IMR-90 (cell line): ENCODE measurements around the gene SIGLECL1. TPM values are rescaled to one million over a fixed set of nuclear protein-coding genes. Genes with fewer than 3 reads are reported as not detected.

Experiments
- ATAC-seq: fragments of 200-7000 bp; cut with Tn5 transposase; 2 replicates; pipeline ENCODE4 v1.9.1; 2020; ENCODE audit warnings: low read depth, mild to moderate bottlenecking, moderate library complexity
- BruUV-seq: library from RNA; stranded (reverse); fragments of 400-500 nt; replicated peaks from 2 replicates; lab custom pipeline; 2021; lab: Mats Ljungman, UMichigan
- CTCF ChIA-PET: fragments of 300-600 bp; formaldehyde crosslinking; extraction: SDS; loops from one replicate; lab custom pipeline; 2021; ENCODE audit warnings: antibody characterized with exemption; lab: Yijun Ruan, JAX
- POLR2A ChIA-PET: fragments of 300-600 bp; sonication (Branson Sonifier 250); formaldehyde crosslinking; loops from one replicate; lab custom pipeline; 2022; ENCODE audit warnings: antibody characterized with exemption; ENCODE audit not compliant: unreplicated experiment; lab: Charles Lee
- DNase-seq: peaks from one replicate; pipeline ENCODE4 v3.0.0; 2013
- H2AFZ ChIP-seq: replicated peaks from 2 replicates; pipeline ENCODE3; 2013; ENCODE audit warnings: low read length, mild to moderate bottlenecking; ENCODE audit not compliant: poor library complexity
- H2AK5ac ChIP-seq: 2 replicates; pipeline ENCODE4 v1.6.1; 2013; ENCODE audit warnings: low read depth, low read length, inconsistent platforms
- H2AK9ac ChIP-seq: replicated peaks from 2 replicates; pipeline ENCODE3; 2013; ENCODE audit warnings: mild to moderate bottlenecking, low read depth, low read length, moderate library complexity; ENCODE audit not compliant: poor library complexity
- H2BK120ac ChIP-seq: 2 replicates; pipeline ENCODE4 v1.6.1; 2013; ENCODE audit warnings: low read depth, low read length, inconsistent platforms
- H2BK15ac ChIP-seq: 3 replicates; pipeline ENCODE4 v1.6.1; 2013; ENCODE audit warnings: low read depth, low read length, inconsistent platforms
- H2BK20ac ChIP-seq: 2 replicates; pipeline ENCODE4 v1.6.1; 2013; ENCODE audit warnings: low read depth, mild to moderate bottlenecking, inconsistent platforms, low read length, moderate library complexity
- H2BK5ac ChIP-seq: 2 replicates; pipeline ENCODE4 v1.6.1; 2013; ENCODE audit warnings: mild to moderate bottlenecking, low read depth, low read length, inconsistent platforms; ENCODE audit not compliant: poor library complexity, severe bottlenecking
- H3K14ac ChIP-seq: replicated peaks from 2 replicates; pipeline ENCODE4 v1.6.1; 2013; ENCODE audit warnings: low read depth, low read length, inconsistent platforms
- H3K18ac ChIP-seq: 2 replicates; pipeline ENCODE4 v1.6.1; 2013; ENCODE audit warnings: low read depth, low read length, control low read depth
- H3K23ac ChIP-seq: 2 replicates; pipeline ENCODE4 v1.6.1; 2013; ENCODE audit warnings: low read depth, low read length, inconsistent platforms
- H3K27ac ChIP-seq: 2 replicates; pipeline ENCODE4 v1.5.1; 2013; ENCODE audit warnings: mild to moderate bottlenecking, control low read depth, low read length; ENCODE audit not compliant: insufficient read depth
- H3K27me3 ChIP-seq: 2 replicates; pipeline ENCODE4 v1.6.1; 2013; ENCODE audit warnings: low read length; ENCODE audit not compliant: control insufficient read depth, insufficient read depth
- H3K36me3 ChIP-seq: 2 replicates; pipeline ENCODE4 v1.6.1; 2013; ENCODE audit warnings: low read length, mixed read lengths; ENCODE audit not compliant: control insufficient read depth, insufficient read depth
- H3K4ac ChIP-seq: 2 replicates; pipeline ENCODE4 v1.6.1; 2013; ENCODE audit warnings: low read depth, low read length, inconsistent platforms
- H3K4me1 ChIP-seq: 2 replicates; pipeline ENCODE4 v1.6.1; 2013; ENCODE audit warnings: low read length, mixed read lengths; ENCODE audit not compliant: control insufficient read depth, insufficient read depth
- H3K4me2 ChIP-seq: 2 replicates; pipeline ENCODE4 v1.6.1; 2013; ENCODE audit warnings: low read depth, mild to moderate bottlenecking, control low read depth, low read length, moderate library complexity
- H3K4me3 ChIP-seq: 2 replicates; pipeline ENCODE4 v1.5.1; 2013; ENCODE audit warnings: low read depth, mild to moderate bottlenecking, control low read depth, low read length, moderate library complexity; ENCODE audit not compliant: insufficient read depth
- H3K56ac ChIP-seq: 2 replicates; pipeline ENCODE4 v1.6.1; 2013; ENCODE audit warnings: low read length, inconsistent platforms; ENCODE audit not compliant: insufficient read depth; ENCODE audit errors: extremely low read depth
- H3K79me1 ChIP-seq, 2 experiments: 2 replicates each; pipeline ENCODE4 v1.6.1; 2013; ENCODE audit warnings: low read length in 2 of 2, inconsistent platforms in 1 of 2, low read depth in 1 of 2
- H3K9ac ChIP-seq: 2 replicates; pipeline ENCODE4 v1.6.1; 2013; ENCODE audit warnings: low read depth, low read length, control low read depth
- H3K9me1 ChIP-seq: 2 replicates; pipeline ENCODE4 v1.6.1; 2013; ENCODE audit warnings: low read length, inconsistent platforms; ENCODE audit not compliant: insufficient read depth
- H3K9me3 ChIP-seq: 2 replicates; pipeline ENCODE4 v1.6.1; 2013; ENCODE audit warnings: low read length; ENCODE audit not compliant: control insufficient read depth, insufficient read depth
- H4K20me1 ChIP-seq: 2 replicates; pipeline ENCODE4 v1.6.1; 2013; ENCODE audit warnings: low read length, inconsistent platforms; ENCODE audit not compliant: insufficient read depth
- H4K5ac ChIP-seq: 2 replicates; pipeline ENCODE4 v1.6.1; 2013; ENCODE audit warnings: mild to moderate bottlenecking, low read depth, low read length, control low read depth
- H4K8ac ChIP-seq, 2 experiments: 2 replicates each; pipeline ENCODE4 v1.6.1; 2013; ENCODE audit warnings: low read depth in 2 of 2, low read length in 2 of 2, control low read depth in 1 of 2, inconsistent platforms in 1 of 2
- H4K91ac ChIP-seq: 2 replicates; pipeline ENCODE4 v1.6.1; 2013; ENCODE audit warnings: low read depth, low read length, inconsistent platforms; ENCODE audit not compliant: insufficient read depth
- BHLHE40 ChIP-seq: fragments of 150-350 bp; IDR thresholded peaks from 2 replicates; pipeline ENCODE4 v1.6.1; 2016; ENCODE audit warnings: mild to moderate bottlenecking, low read depth, low read length
- CEBPB ChIP-seq: IDR thresholded peaks from 2 replicates; pipeline ENCODE4 v1.6.1; 2012; ENCODE audit warnings: low read depth, low read length, improper control_type of control experiment
- RAD21 ChIP-seq: IDR thresholded peaks from 2 replicates; pipeline ENCODE4 v1.6.1; 2012; ENCODE audit warnings: low read length, improper control_type of control experiment
- WGBS, 2 experiments: methylation state at CpG; one replicate each; pipeline versions ENCODE4 v1.1.5 to v1.1.7; 2013; ENCODE audit warnings: missing lambda C conversion rate in 2 of 2; ENCODE audit not compliant: insufficient read length in 1 of 2; ENCODE audit errors: extremely low coverage in 2 of 2; 5-methylcytosine and 5-hydroxymethylcytosine counted together
- dilution Hi-C: fragments of 300-500 bp; cut with HindIII; formaldehyde crosslinking; loops from one replicate; pipeline ENCODE4 v1.14.3; 2018; ENCODE audit warnings: low sequenced_read_pairs; ENCODE audit not compliant: unreplicated experiment
- in situ Hi-C: fragments of 300-500 bp; cut with MboI; formaldehyde crosslinking; loops from 3 replicates; pipeline ENCODE4 v1.14.3; 2019; ENCODE audit warnings: low sequenced_read_pairs, inconsistent platforms, mixed read lengths
- intact Hi-C: fragments of 100-400 bp; cut with micrococcal nuclease; formaldehyde crosslinking; loops from 2 replicates; pipeline ENCODE4 v1.10.0; 2022
- polyA plus RNA-seq, 3 experiments: library from polyadenylated mRNA; depleted of rRNA; stranded (reverse); fragments of >200 nt; gene quantifications; 2 replicates each; pipeline ENCODE4 v1.2.3, GENCODE V29; 2012; ENCODE audit warnings: low replicate concordance in 1 of 3
- total RNA-seq: library from RNA; depleted of rRNA; stranded (reverse); fragments of >200 nt; gene quantifications from 2 replicates; pipeline ENCODE4 v1.2.3, GENCODE V29; 2012
- TF ChIP-seq, protein P1 (sequence below): fragments of 150-350 bp; IDR thresholded peaks from 2 replicates; pipeline ENCODE4 v1.6.1; 2017; ENCODE audit warnings: mild to moderate bottlenecking, antibody characterized with exemption, low read length, low read depth

Gene SIGLECL1
- total and polyA plus RNA-seq, 2 of the 4 experiments (the other 2 are of a cell fraction), result not detected

GRCh38 chr19:51201712-51202111, 49.2 kb upstream of the SIGLECL1 start:
- no peaks in the 10 kb centered on the region; the same call in 1 of the 2 replicates for H4K20me1 ChIP-seq
- dilution Hi-C loops, result no loop called here
- no peak overlapping the region for H2AK9ac ChIP-seq
- in situ Hi-C loops, result no loop called here
- H3K23ac ChIP-seq, result no peak overlapping the region
- no peak overlapping the region for H2BK20ac ChIP-seq
- H3K27ac ChIP-seq, result no peak overlapping the region
- intact Hi-C loops, result no loop called here
- H3K18ac ChIP-seq, result no peak overlapping the region
- H3K4me1 ChIP-seq, result no peaks in the 10 kb centered on the region
- H3K36me3 ChIP-seq, result no peaks in the 10 kb centered on the region
- H3K9me3 ChIP-seq, result peaks cover 11% of the 10 kb centered on the region
- no peak overlapping the region for H2BK5ac ChIP-seq
- no peak overlapping the region for H3K4me3 ChIP-seq
- no peak overlapping the region for H2AK5ac ChIP-seq
- no peak overlapping the region for H4K8ac ChIP-seq
- no CpG with 5 or more reads among the region's 5 CpGs for WGBS, 2 experiments
- H3K14ac ChIP-seq, result no peak overlapping the region
- no peak overlapping the region for H3K4me2 ChIP-seq
- H2AFZ ChIP-seq, result no peak overlapping the region
- ChIA-PET POLR2A (no interaction called here), CTCF (interaction anchor here (0.5 kb wide), 1 partner anchor 57 kb away, joined by 3 read pairs; no protein-coding TSS in a partner anchor)
- TF ChIP-seq CEBPB, result no peak
- no peak for TF ChIP-seq RAD21
- no peak for TF ChIP-seq BHLHE40
- TF ChIP-seq, protein P1, sequence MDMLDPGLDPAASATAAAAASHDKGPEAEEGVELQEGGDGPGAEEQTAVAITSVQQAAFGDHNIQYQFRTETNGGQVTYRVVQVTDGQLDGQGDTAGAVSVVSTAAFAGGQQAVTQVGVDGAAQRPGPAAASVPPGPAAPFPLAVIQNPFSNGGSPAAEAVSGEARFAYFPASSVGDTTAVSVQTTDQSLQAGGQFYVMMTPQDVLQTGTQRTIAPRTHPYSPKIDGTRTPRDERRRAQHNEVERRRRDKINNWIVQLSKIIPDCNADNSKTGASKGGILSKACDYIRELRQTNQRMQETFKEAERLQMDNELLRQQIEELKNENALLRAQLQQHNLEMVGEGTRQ, result no peak
- no peak overlapping the region for H4K91ac ChIP-seq
- H3K4ac ChIP-seq, result no peak overlapping the region
- H3K27me3 ChIP-seq, result no peaks in the 10 kb centered on the region
- H2BK120ac ChIP-seq, result no peak overlapping the region
- no peaks in the 10 kb centered on the region for H3K79me1 ChIP-seq
- H3K9ac ChIP-seq, result no peak overlapping the region
- DNase-seq (no peak), ATAC-seq (no peak)
- BruUV-seq, result no TSS peak
- no peak overlapping the region for H3K56ac ChIP-seq
- H4K5ac ChIP-seq, result no peak overlapping the region
- no peak overlapping the region for H2BK15ac ChIP-seq
- no peaks in the 10 kb centered on the region for H3K9me1 ChIP-seq
